SKM-1 treated with dmso at 0.1 percent for 144 hours (cell line): Measurements from ENCODE around the gene EVA1B.

Experiments
- DNase-seq: peaks from one replicate; lab custom pipeline; 2025; ENCODE audit not compliant: unreplicated experiment; lab: John Stamatoyannopoulos, UW

Gene EVA1B

GRCh38 chr1:36284061-36284460 is 39.4 kb downstream of the EVA1B start:
- no peak for DNase-seq

GRCh38 chr1:36279789-36280296 is 43.6 kb downstream of the EVA1B start:
- DNase-seq, result no peak

- no peak for DNase-seq
These were observed 44.2 kb downstream of the EVA1B start for GRCh38 chr1:36279110-36279788.

- no peak for DNase-seq
These were observed 46.8 kb downstream of the EVA1B start for GRCh38 chr1:36276688-36277087.

GRCh38 chr1:36274201-36274600 is 49.2 kb downstream of the EVA1B start:
- DNase-seq, result no peak

- DNase-seq, result no peak
These were observed 50.4 kb downstream of the EVA1B start for GRCh38 chr1:36273024-36273423.
